Measurements from ENCODE around the gene NSUN4. TPM values are rescaled to one million over a fixed set of nuclear protein-coding genes. Genes with fewer than 3 reads are reported as not detected.
A peak's percentile ranks its signal among the peaks of the same experiment; 100 is the strongest.

Gene NSUN4
- total RNA-seq, 1 donor from 2014 or later, result 9.0 TPM

DNA sequence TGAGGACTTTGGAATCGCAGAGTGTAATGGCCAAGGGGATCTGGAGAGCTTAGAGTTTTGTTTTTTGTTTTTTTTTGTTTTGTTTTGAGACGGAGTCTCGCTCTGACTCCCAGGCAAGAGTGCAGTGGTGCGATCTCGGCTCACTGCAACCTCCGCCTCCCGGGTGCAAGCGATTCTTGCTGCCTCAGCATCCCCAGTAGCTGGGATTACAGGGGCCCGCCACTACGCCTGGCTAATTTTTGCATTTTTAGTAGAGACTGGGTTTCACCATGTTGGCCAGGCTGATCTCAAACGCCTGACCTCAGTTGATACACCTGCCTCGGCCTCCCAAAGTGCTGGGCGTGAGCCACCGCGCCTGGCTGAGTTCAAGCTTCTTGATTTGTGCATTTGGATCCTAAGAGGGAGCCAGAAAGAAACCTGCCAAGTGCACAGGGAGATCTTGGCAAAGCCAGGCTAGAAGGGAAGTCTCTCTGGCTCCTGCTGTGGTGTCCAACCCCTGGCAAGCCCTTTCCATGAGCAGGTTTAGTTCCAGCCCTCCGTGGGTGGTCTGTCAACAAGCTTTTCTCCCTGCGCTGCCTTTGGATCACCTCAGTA lies 54.4 kb downstream of the NSUN4 start:
- FAIRE-seq, result no peak
- Histone ChIP-seq H3K27me3 (ENCODE audit: control insufficient read depth, insufficient read depth, low read length) (no peaks in the 10 kb centered on the region), H3K4me3 (ENCODE audit: low read depth, low read length) (peak overlapping the region; percentile 40), H3K36me3 (ENCODE audit: control insufficient read depth, insufficient read depth, low read length) (no peaks in the 10 kb centered on the region)
- DNase-seq (ENCODE audit: low read depth), result no peak
- TF ChIP-seq, protein P1, sequence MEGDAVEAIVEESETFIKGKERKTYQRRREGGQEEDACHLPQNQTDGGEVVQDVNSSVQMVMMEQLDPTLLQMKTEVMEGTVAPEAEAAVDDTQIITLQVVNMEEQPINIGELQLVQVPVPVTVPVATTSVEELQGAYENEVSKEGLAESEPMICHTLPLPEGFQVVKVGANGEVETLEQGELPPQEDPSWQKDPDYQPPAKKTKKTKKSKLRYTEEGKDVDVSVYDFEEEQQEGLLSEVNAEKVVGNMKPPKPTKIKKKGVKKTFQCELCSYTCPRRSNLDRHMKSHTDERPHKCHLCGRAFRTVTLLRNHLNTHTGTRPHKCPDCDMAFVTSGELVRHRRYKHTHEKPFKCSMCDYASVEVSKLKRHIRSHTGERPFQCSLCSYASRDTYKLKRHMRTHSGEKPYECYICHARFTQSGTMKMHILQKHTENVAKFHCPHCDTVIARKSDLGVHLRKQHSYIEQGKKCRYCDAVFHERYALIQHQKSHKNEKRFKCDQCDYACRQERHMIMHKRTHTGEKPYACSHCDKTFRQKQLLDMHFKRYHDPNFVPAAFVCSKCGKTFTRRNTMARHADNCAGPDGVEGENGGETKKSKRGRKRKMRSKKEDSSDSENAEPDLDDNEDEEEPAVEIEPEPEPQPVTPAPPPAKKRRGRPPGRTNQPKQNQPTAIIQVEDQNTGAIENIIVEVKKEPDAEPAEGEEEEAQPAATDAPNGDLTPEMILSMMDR (IDR thresholded peaks at IDR 0.05; ENCODE audit: insufficient read depth, low read length, severe bottlenecking), result no peak

DNA sequence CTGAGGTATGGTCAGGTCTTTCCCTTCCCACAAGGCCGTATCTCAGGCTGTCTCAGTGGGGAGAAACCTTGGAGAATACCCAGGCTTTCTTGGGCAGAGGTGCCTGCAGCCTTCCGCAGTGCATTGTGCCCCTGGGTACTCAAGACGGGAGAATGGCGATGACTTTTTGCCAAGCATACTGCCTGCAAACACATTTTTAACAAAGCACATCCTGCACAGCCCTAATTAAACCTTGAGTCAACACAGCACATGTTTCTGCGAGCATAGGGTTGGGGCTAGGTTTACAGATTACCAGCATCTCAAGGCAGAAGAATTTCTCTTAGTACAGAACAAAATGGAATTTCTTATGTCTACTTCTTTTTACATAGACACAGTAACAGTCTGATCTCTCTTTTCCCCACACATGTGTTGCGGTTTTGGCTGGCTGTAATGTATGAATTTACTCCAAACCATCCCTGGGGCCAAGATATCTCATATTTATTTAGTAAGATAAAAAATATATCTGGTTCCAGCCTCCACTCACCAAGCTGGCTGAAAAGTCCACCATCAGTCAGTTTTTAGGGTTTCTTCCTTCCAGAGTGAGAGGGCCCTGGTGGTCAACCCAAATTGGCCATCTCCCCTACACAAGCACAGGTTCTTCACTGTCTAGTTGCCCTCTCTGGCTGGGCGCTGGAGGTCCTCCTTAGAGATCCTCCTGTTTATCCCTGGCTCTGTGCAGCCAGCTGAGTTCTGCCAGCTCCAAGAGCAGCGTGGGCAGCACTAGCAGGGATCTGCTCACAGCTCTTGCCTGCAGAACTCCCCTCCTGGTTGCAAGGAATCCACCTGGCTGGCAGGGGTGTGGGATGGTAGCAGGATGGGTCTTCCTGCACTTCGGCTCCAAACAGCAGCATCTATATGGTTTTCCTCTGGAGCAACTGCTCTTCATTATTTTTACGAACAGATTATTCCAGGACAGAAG lies 56.1 kb downstream of the NSUN4 start:
- Histone ChIP-seq H3K27me3 (ENCODE audit: control insufficient read depth, insufficient read depth, low read length) (no peaks in the 10 kb centered on the region), H3K4me3 (ENCODE audit: low read depth, low read length) (no peak overlapping the region), H3K36me3 (ENCODE audit: control insufficient read depth, insufficient read depth, low read length) (no peaks in the 10 kb centered on the region)
- DNase-seq (ENCODE audit: low read depth) (peak; percentile 46), FAIRE-seq (no peak)
- TF ChIP-seq, protein P1 (IDR thresholded peaks at IDR 0.05; ENCODE audit: insufficient read depth, low read length, severe bottlenecking), result no peak

DNA sequence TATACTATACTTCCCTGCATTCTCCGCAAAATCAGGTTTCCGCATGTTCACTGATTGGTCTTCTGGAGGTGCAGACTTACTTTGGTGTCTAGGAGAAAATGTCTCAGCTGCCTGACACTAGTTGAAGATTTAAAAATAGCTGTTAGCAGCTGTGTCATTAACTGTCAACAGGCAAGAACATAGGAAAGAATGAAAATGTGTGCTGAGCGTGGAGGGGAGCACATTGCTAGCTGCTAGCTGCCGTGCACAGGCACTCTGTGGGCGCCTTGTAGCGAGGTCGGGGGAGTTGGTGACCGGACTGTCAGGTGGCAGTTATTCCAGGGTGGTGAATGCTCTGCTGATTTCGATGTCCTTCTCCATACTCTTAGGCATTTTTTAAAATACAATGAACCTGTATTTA lies 58.7 kb downstream of the NSUN4 start:
- H3K36me3 ChIP-seq (ENCODE audit: control insufficient read depth, insufficient read depth, low read length), result no peaks in the 10 kb centered on the region
- TF ChIP-seq, protein P1 (IDR thresholded peaks at IDR 0.05; ENCODE audit: insufficient read depth, low read length, severe bottlenecking), result no peak
- DNase-seq (ENCODE audit: low read depth) (no peak), FAIRE-seq (no peak)
- H3K4me3 ChIP-seq (ENCODE audit: low read depth, low read length), result no peak overlapping the region
- H3K27me3 ChIP-seq (ENCODE audit: control insufficient read depth, insufficient read depth, low read length), result no peaks in the 10 kb centered on the region

DNA sequence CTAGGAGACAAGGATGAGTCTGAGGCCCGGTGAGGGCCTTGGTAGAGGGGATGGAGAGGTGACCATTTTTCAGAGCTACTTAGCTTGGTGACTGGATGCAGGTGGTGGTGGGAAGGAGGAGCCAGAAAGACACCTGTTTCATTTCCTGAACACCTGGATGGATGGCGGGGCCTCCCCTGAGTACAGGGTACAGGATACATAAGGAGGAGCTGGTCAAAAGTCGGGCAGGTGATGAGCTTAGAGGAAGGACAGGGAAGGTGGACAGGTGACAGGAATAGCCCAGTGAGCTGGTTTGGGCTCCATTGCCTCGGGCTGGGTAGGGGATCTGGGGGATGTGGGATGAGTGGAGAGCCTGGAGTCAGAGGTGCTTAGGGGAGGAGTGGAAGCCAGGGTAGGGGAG lies 59.8 kb downstream of the NSUN4 start:
- H3K27me3 ChIP-seq (ENCODE audit: control insufficient read depth, insufficient read depth, low read length), result no peaks in the 10 kb centered on the region
- no peak for FAIRE-seq
- no peak overlapping the region for H3K4me3 ChIP-seq (ENCODE audit: low read depth, low read length)
- no peak for DNase-seq (ENCODE audit: low read depth)
- no peaks in the 10 kb centered on the region for H3K36me3 ChIP-seq (ENCODE audit: control insufficient read depth, insufficient read depth, low read length)
- TF ChIP-seq, protein P1 (IDR thresholded peaks at IDR 0.05; ENCODE audit: insufficient read depth, low read length, severe bottlenecking), result no peak

DNA sequence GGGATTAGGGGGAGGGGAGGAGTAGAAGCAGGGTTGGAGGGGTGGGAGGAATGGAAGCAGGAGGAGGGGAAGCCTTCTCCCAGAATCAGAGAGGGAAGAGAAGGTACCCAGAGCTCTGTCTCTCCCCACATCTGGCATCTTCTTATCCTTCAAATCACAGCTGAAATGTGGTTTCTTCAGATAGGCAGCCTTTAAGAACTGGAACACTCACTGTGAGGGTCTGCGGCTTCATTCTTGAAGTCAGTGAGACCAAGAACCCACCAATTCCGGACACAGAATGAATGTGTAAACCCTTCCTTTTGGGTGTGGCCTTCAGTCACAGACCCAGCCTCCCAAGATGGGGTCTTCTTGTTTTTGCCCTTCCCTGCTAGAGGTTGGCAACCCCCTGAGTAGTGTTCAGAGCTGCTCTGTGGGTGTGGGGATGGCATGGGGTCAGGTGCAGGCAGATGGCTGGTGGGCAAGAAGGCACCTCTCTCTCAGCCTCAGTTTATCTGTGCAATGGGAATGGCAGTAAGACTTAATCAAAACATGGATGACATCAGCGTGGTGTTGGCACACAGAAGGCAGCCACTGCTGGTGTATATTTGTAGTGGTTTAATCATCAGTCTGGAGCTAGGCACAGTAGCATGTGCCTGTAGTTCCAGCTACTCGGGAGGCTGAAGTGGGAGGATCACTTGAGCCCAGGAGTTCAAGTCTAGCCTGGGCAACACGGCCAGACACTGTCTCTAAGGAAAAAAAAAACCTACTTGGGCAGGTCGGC lies 60.7 kb downstream of the NSUN4 start:
- H3K4me3 ChIP-seq (ENCODE audit: low read depth, low read length), result no peak overlapping the region
- H3K27me3 ChIP-seq (ENCODE audit: control insufficient read depth, insufficient read depth, low read length), result no peaks in the 10 kb centered on the region
- TF ChIP-seq, protein P1 (IDR thresholded peaks at IDR 0.05; ENCODE audit: insufficient read depth, low read length, severe bottlenecking), result no peak
- DNase-seq (ENCODE audit: low read depth) (peak; percentile 68), FAIRE-seq (no peak)
- H3K36me3 ChIP-seq (ENCODE audit: control insufficient read depth, insufficient read depth, low read length), result peaks cover 4% of the 10 kb centered on the region
